NCI-H1436 treated with DMSO at 0.1 percent for 48 hours (cell line): ENCODE results near the gene KBTBD2.
"Not testable (repeated sequence)": the region's sequence is repeated elsewhere in the genome, so short reads cannot be mapped to it uniquely, and the experiment has no call there.

Source experiments
- DNase-seq: peaks from one replicate; lab custom pipeline; 2025; lab: John Stamatoyannopoulos, UW

KBTBD2 gene

GRCh38 chr7:32891043-32891799, at the start of gene KBTBD2:
Gene KBTBD2, minus strand, starts transcription at chr7:32891760. Its CDS starts 12,156 bp downstream, at chr7:32879604.
- no peak for DNase-seq

GRCh38 chr7:32941181-32941580, 49.6 kb upstream of the KBTBD2 start:
- no peak for DNase-seq

- no peak for DNase-seq
Observed at GRCh38 chr7:32937344-32938174, 46.0 kb upstream of the KBTBD2 start.

- DNase-seq: no peak
Observed at GRCh38 chr7:32936689-32937088, 45.1 kb upstream of the KBTBD2 start.

- DNase-seq: no peak
Observed at GRCh38 chr7:32935558-32935957, 44.0 kb upstream of the KBTBD2 start.

GRCh38 chr7:32930378-32930777, 38.8 kb upstream of the KBTBD2 start:
- DNase-seq: no peak

- no peak for DNase-seq
Observed at GRCh38 chr7:32929430-32930143, 38.0 kb upstream of the KBTBD2 start.

GRCh38 chr7:32928785-32929298, 37.3 kb upstream of the KBTBD2 start:
- no peak for DNase-seq

GRCh38 chr7:32921896-32922295, 30.3 kb upstream of the KBTBD2 start:
- DNase-seq: no peak

- not testable (repeated sequence) for DNase-seq
Observed at GRCh38 chr7:32916994-32917393, 25.4 kb upstream of the KBTBD2 start.

GRCh38 chr7:32916006-32916405, 24.4 kb upstream of the KBTBD2 start:
- no peak for DNase-seq

- DNase-seq: no peak
Observed at GRCh38 chr7:32915041-32915536, 23.5 kb upstream of the KBTBD2 start.

- DNase-seq: no peak
Observed at GRCh38 chr7:32914184-32914583, 22.6 kb upstream of the KBTBD2 start.

- no peak for DNase-seq
Observed at GRCh38 chr7:32910195-32910594, 18.6 kb upstream of the KBTBD2 start.

- DNase-seq: no peak
Observed at GRCh38 chr7:32905175-32905662, 13.7 kb upstream of the KBTBD2 start.

GRCh38 chr7:32901629-32902028, 10.1 kb upstream of the KBTBD2 start:
- DNase-seq: no peak

- no peak for DNase-seq
Observed at GRCh38 chr7:32900433-32900995, 9.0 kb upstream of the KBTBD2 start.

- not testable (repeated sequence) for DNase-seq
Observed at GRCh38 chr7:32897376-32897775, 5.8 kb upstream of the KBTBD2 start.

- DNase-seq: no peak
Observed at GRCh38 chr7:32896564-32897347, 5.2 kb upstream of the KBTBD2 start.

- DNase-seq: no peak
Observed at GRCh38 chr7:32894171-32894570, 2.6 kb upstream of the KBTBD2 start.

GRCh38 chr7:32893722-32894121, 2.2 kb upstream of the KBTBD2 start:
- DNase-seq: no peak
